H1 (cell line): ENCODE results near the gene TBC1D17. TPM values are rescaled to one million over a fixed set of nuclear protein-coding genes. Genes with fewer than 3 reads are reported as not detected.

Source experiments
- CTCF ChIA-PET: fragments of 300-600 bp; sonication (Branson Sonifier 250); formaldehyde crosslinking; loops from one replicate; lab custom pipeline; 2021; ENCODE audit not compliant: partially characterized antibody; lab: Charles Lee
- POLR2A ChIA-PET: fragments of 300-600 bp; sonication (Branson Sonifier 250); formaldehyde crosslinking; loops from one replicate; lab custom pipeline; 2021; ENCODE audit warnings: inconsistent platforms; ENCODE audit not compliant: partially characterized antibody; lab: Charles Lee
- DNase-seq, 2 experiments: peaks; one replicate each; pipeline versions ENCODE4 v3.0.0 to v3.0.0-alpha.2; 2010 to 2022; ENCODE audit warnings: low spot score in 2 of 2, low read depth in 1 of 2, mixed read lengths in 1 of 2
- FAIRE-seq: peaks from 2 replicates; lab custom pipeline; 2011; peaks lifted over from hg19 to GRCh38; lab: Jason Lieb, UNC
- H2AFZ ChIP-seq: 2 replicates; pipeline ENCODE4 v1.8.1; 2012; ENCODE audit warnings: low read length, inconsistent platforms
- H2AK5ac ChIP-seq: 2 replicates; pipeline ENCODE4 v1.6.1; 2013; ENCODE audit warnings: low read depth, low read length
- H2BK120ac ChIP-seq: replicated peaks from 2 replicates; pipeline ENCODE3; 2013; ENCODE audit warnings: low read depth, low read length, inconsistent platforms
- H2BK12ac ChIP-seq: 2 replicates; pipeline ENCODE4 v1.6.1; 2013; ENCODE audit warnings: low read depth, low read length
- H2BK15ac ChIP-seq: 2 replicates; pipeline ENCODE4 v1.6.1; 2013; ENCODE audit warnings: low read length
- H2BK20ac ChIP-seq: 2 replicates; pipeline ENCODE4 v1.6.1; 2013; ENCODE audit warnings: low read length
- H2BK5ac ChIP-seq: 2 replicates; pipeline ENCODE4 v1.6.1; 2013; ENCODE audit warnings: low read depth, low read length
- H3K14ac ChIP-seq: 2 replicates; pipeline ENCODE4 v1.6.1; 2013; ENCODE audit warnings: inconsistent platforms; ENCODE audit not compliant: insufficient read length
- H3K18ac ChIP-seq: 2 replicates; pipeline ENCODE4 v1.6.1; 2013; ENCODE audit warnings: low read length; ENCODE audit errors: extremely low read depth
- H3K23ac ChIP-seq: 2 replicates; pipeline ENCODE4 v1.6.1; 2013; ENCODE audit warnings: inconsistent platforms; ENCODE audit not compliant: insufficient read length
- H3K23me2 ChIP-seq: 2 replicates; pipeline ENCODE4 v1.6.1; 2013; ENCODE audit warnings: low read depth, low read length
- H3K27ac ChIP-seq: 2 replicates; pipeline ENCODE4 v1.6.1; 2011; ENCODE audit warnings: low read depth, low read length, inconsistent platforms
- H3K27me3 ChIP-seq, 4 experiments: replicated peaks in 1 of 4; 1 replicate in 1 of 4; 2 replicates in 3 of 4; pipeline versions ENCODE4 v1.6.1 to v1.8.1; 2011 to 2013; ENCODE audit warnings: low read length in 3 of 4, mild to moderate bottlenecking in 3 of 4, inconsistent platforms in 2 of 4, mixed read lengths in 2 of 4, moderate library complexity in 1 of 4; ENCODE audit not compliant: control insufficient read depth in 3 of 4, insufficient read depth in 3 of 4; ENCODE audit errors: extremely low read depth in 1 of 4
- H3K36me3 ChIP-seq, 4 experiments: 2 replicates each; pipeline versions ENCODE4 v1.6.1 to v1.8.1; 2011 to 2013; ENCODE audit warnings: mild to moderate bottlenecking in 4 of 4, low read length in 3 of 4, moderate library complexity in 2 of 4, control low read depth in 1 of 4, inconsistent platforms in 1 of 4; ENCODE audit not compliant: insufficient read depth in 4 of 4, control insufficient read depth in 2 of 4
- H3K4ac ChIP-seq: replicated peaks from 2 replicates; pipeline ENCODE3; 2013; ENCODE audit warnings: low read length, low read depth, mixed read lengths, inconsistent platforms; ENCODE audit not compliant: insufficient read length
- H3K4me1 ChIP-seq, 4 experiments: replicated peaks in 1 of 4; 1 replicate in 1 of 4; 2 replicates in 3 of 4; pipeline versions ENCODE4 v1.6.1 to v1.8.1; 2011 to 2013; ENCODE audit warnings: low read length in 3 of 4, inconsistent platforms in 2 of 4, mixed read lengths in 1 of 4; ENCODE audit not compliant: insufficient read depth in 4 of 4, control insufficient read depth in 3 of 4
- H3K4me2 ChIP-seq, 2 experiments: 2 replicates each; pipeline versions ENCODE4 v1.6.1 to v1.8.1; 2011 to 2013; ENCODE audit warnings: low read depth in 2 of 2, low read length in 2 of 2, control low read depth in 1 of 2, inconsistent platforms in 1 of 2, mild to moderate bottlenecking in 1 of 2; ENCODE audit not compliant: insufficient read depth in 1 of 2
- H3K4me3 ChIP-seq, 4 experiments: fragments of 200-600, 300-600 bp in 1 of 4; sonication (generic), shearing (Covaris generic), sonication (Bioruptor Twin) in 1 of 4; 2 replicates each; pipeline versions ENCODE4 v1.5.1 to v1.8.1; 2011 to 2016; ENCODE audit warnings: low read length in 4 of 4, low read depth in 3 of 4, control low read depth in 2 of 4, inconsistent platforms in 2 of 4, mild to moderate bottlenecking in 2 of 4, mixed read lengths in 1 of 4, moderate library complexity in 1 of 4; ENCODE audit not compliant: insufficient read depth in 2 of 4; ENCODE audit errors: extremely low read depth in 1 of 4
- H3K56ac ChIP-seq: replicated peaks from 2 replicates; pipeline ENCODE3; 2013; ENCODE audit warnings: low read depth, mild to moderate bottlenecking, mixed read lengths, low read length, inconsistent platforms; ENCODE audit not compliant: insufficient read length
- H3K79me1 ChIP-seq: 2 replicates; pipeline ENCODE4 v1.6.1; 2013; ENCODE audit warnings: low read depth, low read length, control low read depth
- H3K79me2 ChIP-seq, 2 experiments: 2 replicates each; pipeline versions ENCODE4 v1.6.1 to v1.8.1; 2012 to 2013; ENCODE audit warnings: low read length in 2 of 2, mild to moderate bottlenecking in 2 of 2, inconsistent platforms in 1 of 2; ENCODE audit not compliant: insufficient read depth in 2 of 2, control insufficient read depth in 1 of 2
- H3K9ac ChIP-seq, 4 experiments: replicated peaks in 1 of 4; 1 replicate in 1 of 4; 2 replicates in 3 of 4; pipeline versions ENCODE4 v1.6.1 to v1.8.1; 2011 to 2013; ENCODE audit warnings: low read depth in 3 of 4, low read length in 3 of 4, control low read depth in 2 of 4, mild to moderate bottlenecking in 2 of 4, moderate library complexity in 2 of 4, inconsistent platforms in 1 of 4; ENCODE audit errors: extremely low read depth in 1 of 4
- H3K9me3 ChIP-seq, 2 experiments: 2 replicates each; pipeline versions ENCODE4 v1.6.1 to v1.8.1; 2012 to 2013; ENCODE audit warnings: mild to moderate bottlenecking in 2 of 2, moderate library complexity in 2 of 2, control low read depth in 1 of 2, inconsistent platforms in 1 of 2, low read depth in 1 of 2, low read length in 1 of 2, mixed read lengths in 1 of 2; ENCODE audit not compliant: insufficient read depth in 2 of 2
- H4K20me1 ChIP-seq, 2 experiments: replicated peaks in 1 of 2; 2 replicates each; pipeline versions ENCODE3 to v1.8.1; 2011 to 2013; ENCODE audit warnings: inconsistent platforms in 2 of 2, low read length in 2 of 2, mild to moderate bottlenecking in 1 of 2; ENCODE audit not compliant: insufficient read depth in 2 of 2, control insufficient read depth in 1 of 2
- H4K5ac ChIP-seq: 2 replicates; pipeline ENCODE4 v1.6.1; 2013; ENCODE audit warnings: low read length, low read depth, mixed read lengths, inconsistent platforms; ENCODE audit not compliant: insufficient read length
- H4K8ac ChIP-seq: 2 replicates; pipeline ENCODE4 v1.8.0; 2013; ENCODE audit warnings: mild to moderate bottlenecking, moderate library complexity, low read length, inconsistent platforms; ENCODE audit not compliant: insufficient read depth; ENCODE audit errors: extremely low read depth
- H4K91ac ChIP-seq: replicated peaks from 2 replicates; pipeline ENCODE3; 2013; ENCODE audit warnings: low read length, mixed read lengths, inconsistent platforms; ENCODE audit not compliant: insufficient read length
- EGR1 ChIP-seq: IDR thresholded peaks from 2 replicates; pipeline ENCODE4 v1.6.1; 2011; ENCODE audit warnings: low read depth, low read length, borderline replicate concordance
- JUN ChIP-seq: IDR thresholded peaks from 2 replicates; pipeline ENCODE4 v1.6.1; 2011; ENCODE audit warnings: low read depth, mild to moderate bottlenecking, improper control_type of control experiment, low read length
- POLR2A ChIP-seq, 2 experiments: IDR thresholded peaks; 1 replicate in 1 of 2; 2 replicates in 1 of 2; pipeline ENCODE4 v1.6.1; 2011; ENCODE audit warnings: low read depth in 2 of 2, low read length in 2 of 2, mild to moderate bottlenecking in 2 of 2; ENCODE audit errors: control extremely low read depth in 1 of 2
- POLR2AphosphoS5 ChIP-seq: IDR thresholded peaks from 2 replicates; pipeline ENCODE4 v1.6.1; 2011; ENCODE audit warnings: low read depth, low read length
- RFX5 ChIP-seq: IDR thresholded peaks from 2 replicates; pipeline ENCODE4 v1.6.1; 2011; ENCODE audit warnings: low read depth, low read length, improper control_type of control experiment, borderline replicate concordance
- SP1 ChIP-seq: IDR thresholded peaks from 2 replicates; pipeline ENCODE4 v1.6.1; 2011; ENCODE audit warnings: low read depth, low read length
- WGBS, 2 experiments: shearing (Covaris generic) in 1 of 2; methylation state at CpG; one replicate each; pipeline versions ENCODE4 v1.1.6 to v1.1.7; 2013 to 2015; ENCODE audit warnings: low lambda C conversion rate in 2 of 2, mixed read lengths in 2 of 2, inconsistent platforms in 1 of 2, low coverage in 1 of 2, missing lambda C conversion rate in 1 of 2; ENCODE audit not compliant: insufficient replicate concordance in 2 of 2, insufficient coverage in 1 of 2, insufficient read length in 1 of 2; ENCODE audit errors: extremely low coverage in 1 of 2, missing lambda C conversion rate in 1 of 2; 5-methylcytosine and 5-hydroxymethylcytosine counted together
- polyA plus RNA-seq, 7 experiments: library from polyadenylated mRNA; depleted of rRNA in 3 of 7; stranded (reverse) in 5 of 7; unstranded in 2 of 7; fragments of >200 nt in 5 of 7; fragments of 200-250 nt in 2 of 7; gene quantifications; 1 replicate in 5 of 7; 2 replicates in 1 of 7; 4 replicates in 1 of 7; pipeline versions ENCODE4 v1.2.1 to v1.2.3, GENCODE V29; 2011 to 2013; ENCODE audit warnings: missing spikeins in 2 of 7, mixed read lengths in 2 of 7
- total RNA-seq: library from RNA; stranded (reverse); fragmentation: NEBNext Ultra II Directional; extraction: Animal tissue kit (Norgen Biotek cat#: 25700); gene quantifications from 2 replicates; pipeline ENCODE4 v1.2.1, GENCODE V29; 2021

TBC1D17 gene
- total and polyA plus RNA-seq, 2 of the 8 experiments (the other 6 are each of a cell fraction or from before 2014, with no cell fraction given): 30.3 to 44.9 TPM

- Histone ChIP-seq H3K18ac (no peak overlapping the region), H3K4me1 (peaks cover 0 to 19% (median 4%) of the 10 kb centered on the region in 4 experiments; a peak in 5 of 7 replicates), H2BK20ac (no peak overlapping the region), H3K14ac (no peak overlapping the region), H2BK5ac (peak overlapping the region; percentile 87; the same call in 1 of the 2 replicates), H3K27me3 (no peaks in the 10 kb centered on the region), H3K4ac (no peak overlapping the region), H3K56ac (no peak overlapping the region), H3K9me3 (no peaks in the 10 kb centered on the region), H4K20me1 (peaks cover 46 to 54% of the 10 kb centered on the region in 2 experiments), H3K27ac (no peak overlapping the region), H3K23me2 (peaks cover 2% of the 10 kb centered on the region; the same call in 1 of the 2 replicates), H2BK120ac (no peak overlapping the region), H3K4me3 (no peak overlapping the region), H4K8ac (peak overlapping the region; percentile 71; the same call in 1 of the 2 replicates), H3K36me3 (peaks cover 19 to 50% (median 34%) of the 10 kb centered on the region in 4 experiments), H3K4me2 (no peak overlapping the region), H2AFZ (no peak overlapping the region), H2BK12ac (peak overlapping the region; percentile 35; the same call in 1 of the 2 replicates), H3K9ac (no peak overlapping the region), H2AK5ac (peak overlapping the region; percentile 77; the same call in 1 of the 2 replicates), H3K79me2 (peaks cover 20 to 94% of the 10 kb centered on the region in 2 experiments), H3K79me1 (peaks cover 23% of the 10 kb centered on the region), H2BK15ac (no peak overlapping the region), H3K23ac (no peak overlapping the region), H4K5ac (no peak overlapping the region), H4K91ac (no peak overlapping the region)
- DNase-seq (no peak), FAIRE-seq (no peak)
- CTCF ChIA-PET: no interaction called here
- TF ChIP-seq EGR1 (no peak), POLR2AphosphoS5 (peak; percentile 53; the same call in 1 of the 2 replicates), RFX5 (no peak), JUN (no peak), POLR2A (IDR thresholded peaks at IDR 0.05; ENCODE audit: control extremely low read depth in 1 of 2, low read depth in 2 of 2, low read length in 2 of 2) (peak in 1 of 2 experiments; percentile 16; a peak in 1 of 3 replicates), SP1 (no peak)
- 94% methylated on average over 31 of the region's 31 CpGs; no CpG with 5 or more reads in 1 of the 2 experiments for WGBS, 2 experiments
- POLR2A ChIA-PET: interaction anchor here (0.6 to 15.1 kb wide), 8 partner anchors 10 to 175 kb away, joined by 3 to 373 read pairs (median 4); no protein-coding TSS in a partner anchor
Observed at GRCh38 chr19:49923055-49924003, 45.8 kb downstream of the TBC1D17 start.
